GM12878 (cell line): ENCODE results near the gene IRX4. TPM values are rescaled to one million over a fixed set of nuclear protein-coding genes. Genes with fewer than 3 reads are reported as not detected.

Experiments
- polyA plus RNA-seq, 11 experiments: library from polyadenylated mRNA; depleted of rRNA in 4 of 11; unstranded in 6 of 11; stranded (reverse) in 5 of 11; fragments of >200 nt; fragmentation: Nextera tagmentation in 4 of 11; fragmentation: Illumina TruSeq in 1 of 11; extraction: Ambion mirVana in 4 of 11; extraction: Trizol in 1 of 11; gene quantifications; 1 replicate in 1 of 11; 2 replicates in 10 of 11; pipeline versions ENCODE4 v1.2.1 to v1.2.3, GENCODE V29; 2011 to 2016; ENCODE audit warnings: inconsistent platforms in 2 of 11, missing spikeins in 2 of 11, low read depth in 1 of 11
- total RNA-seq, 4 experiments: library from RNA; depleted of rRNA in 3 of 4; stranded (reverse); fragments of >200 nt in 3 of 4; fragmentation: Illumina TruSeq in 1 of 4; extraction: Trizol in 1 of 4; gene quantifications; 2 replicates each; pipeline versions ENCODE4 v1.2.1 to v1.2.3, GENCODE V29; 2013 to 2021

IRX4 gene
- total and polyA plus RNA-seq, 10 of the 15 experiments (the other 5 are each of a cell fraction or from before 2014, with no cell fraction given), result not detected

Other genes with a start within 250 kb of the IRX4 start
- 106 and 109 TPM in 2 replicates for gene MRPL36, start 83.1 kb downstream of the IRX4 start, total RNA-seq (2014; rRNA removed)
- 86.8 and 103 TPM in 2 replicates for gene MRPL36, start 83.1 kb downstream of the IRX4 start, total RNA-seq (2014; rRNA removed; fragmentation: Illumina TruSeq; extraction: Trizol)
- gene MRPL36, start 83.1 kb downstream of the IRX4 start, total RNA-seq (2021), result 89.2 and 95.9 TPM in 2 replicates
- gene MRPL36, start 83.1 kb downstream of the IRX4 start, polyA plus RNA-seq (2011; rRNA removed), result 93.2 and 130 TPM in 2 replicates
- 47.1 and 105 TPM in 2 replicates for gene MRPL36, start 83.1 kb downstream of the IRX4 start, polyA plus RNA-seq (2014; fragmentation: Illumina TruSeq; extraction: Trizol)
- gene MRPL36, start 83.1 kb downstream of the IRX4 start, polyA plus RNA-seq (2014; fragmentation: Nextera tagmentation; extraction: Ambion mirVana), result 100 to 1,000 TPM; 510 to 559 TPM
- 156 and 175 TPM in 2 replicates for gene MRPL36, start 83.1 kb downstream of the IRX4 start, polyA plus RNA-seq (2014; rRNA removed)
- 100 to 1,000 TPM; 219 to 221 TPM for gene MRPL36, start 83.1 kb downstream of the IRX4 start, polyA plus RNA-seq (2016; fragmentation: Nextera tagmentation; extraction: Ambion mirVana)
- 55.3 and 57.1 TPM in 2 replicates for gene NDUFS6, start 81.5 kb downstream of the IRX4 start, total RNA-seq (2014; rRNA removed)
- gene NDUFS6, start 81.5 kb downstream of the IRX4 start, total RNA-seq (2014; rRNA removed; fragmentation: Illumina TruSeq; extraction: Trizol), result 49.5 and 60.4 TPM in 2 replicates
- 56.4 and 57.5 TPM in 2 replicates for gene NDUFS6, start 81.5 kb downstream of the IRX4 start, total RNA-seq (2021)
- gene NDUFS6, start 81.5 kb downstream of the IRX4 start, polyA plus RNA-seq (2011; rRNA removed), result 35.6 and 38.7 TPM in 2 replicates
- gene NDUFS6, start 81.5 kb downstream of the IRX4 start, polyA plus RNA-seq (2014; fragmentation: Illumina TruSeq; extraction: Trizol), result 12.1 and 29.4 TPM in 2 replicates
- 10 to 100 TPM; 20.7 to 59.0 TPM for gene NDUFS6, start 81.5 kb downstream of the IRX4 start, polyA plus RNA-seq (2014; fragmentation: Nextera tagmentation; extraction: Ambion mirVana)
- gene NDUFS6, start 81.5 kb downstream of the IRX4 start, polyA plus RNA-seq (2014; rRNA removed), result 80.9 and 98.9 TPM in 2 replicates
- gene NDUFS6, start 81.5 kb downstream of the IRX4 start, polyA plus RNA-seq (2016; fragmentation: Nextera tagmentation; extraction: Ambion mirVana), result 100 to 1,000 TPM; 195 to 213 TPM